ENCODE measurements around the gene BCAS3. TPM values are rescaled to one million over a fixed set of nuclear protein-coding genes. Genes with fewer than 3 reads are reported as not detected.

Gene BCAS3
- polyA plus RNA-seq, 1 experiment, result 17.5 TPM

DNA sequence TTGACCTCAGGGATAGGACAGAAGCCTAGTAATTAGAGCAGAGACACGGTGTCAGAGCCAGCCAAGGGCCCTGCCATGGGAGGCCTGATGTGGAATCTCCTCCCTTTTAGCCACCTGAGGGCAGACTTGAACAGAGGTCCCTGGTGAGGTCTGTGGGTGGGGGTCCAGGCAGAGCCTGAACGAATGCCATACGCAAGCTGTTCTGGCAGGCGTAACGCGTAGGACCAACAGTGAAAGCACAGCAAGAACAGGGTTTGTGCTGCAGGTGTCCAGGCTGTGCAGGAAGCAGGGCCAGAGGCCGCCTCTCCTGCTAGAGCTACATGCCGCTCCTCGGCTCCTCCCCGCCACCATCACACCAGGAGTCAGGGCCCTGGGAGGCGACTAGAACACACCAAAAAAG is 640.1 kb downstream of the BCAS3 start:
- no peak for DNase-seq (ENCODE audit: low read depth, low spot score)
- Histone ChIP-seq H3K27me3 (ENCODE audit: control insufficient read depth, insufficient read depth, low read length) (no peaks in the 10 kb centered on the region), H3K4me3 (ENCODE audit: low read depth, low read length) (no peak overlapping the region), H3K27ac (ENCODE audit: low read depth, low read length) (no peak overlapping the region), H3K9me3 (ENCODE audit: control insufficient read depth, insufficient read depth, low read length) (no peaks in the 10 kb centered on the region)
- TF ChIP-seq, protein P1, sequence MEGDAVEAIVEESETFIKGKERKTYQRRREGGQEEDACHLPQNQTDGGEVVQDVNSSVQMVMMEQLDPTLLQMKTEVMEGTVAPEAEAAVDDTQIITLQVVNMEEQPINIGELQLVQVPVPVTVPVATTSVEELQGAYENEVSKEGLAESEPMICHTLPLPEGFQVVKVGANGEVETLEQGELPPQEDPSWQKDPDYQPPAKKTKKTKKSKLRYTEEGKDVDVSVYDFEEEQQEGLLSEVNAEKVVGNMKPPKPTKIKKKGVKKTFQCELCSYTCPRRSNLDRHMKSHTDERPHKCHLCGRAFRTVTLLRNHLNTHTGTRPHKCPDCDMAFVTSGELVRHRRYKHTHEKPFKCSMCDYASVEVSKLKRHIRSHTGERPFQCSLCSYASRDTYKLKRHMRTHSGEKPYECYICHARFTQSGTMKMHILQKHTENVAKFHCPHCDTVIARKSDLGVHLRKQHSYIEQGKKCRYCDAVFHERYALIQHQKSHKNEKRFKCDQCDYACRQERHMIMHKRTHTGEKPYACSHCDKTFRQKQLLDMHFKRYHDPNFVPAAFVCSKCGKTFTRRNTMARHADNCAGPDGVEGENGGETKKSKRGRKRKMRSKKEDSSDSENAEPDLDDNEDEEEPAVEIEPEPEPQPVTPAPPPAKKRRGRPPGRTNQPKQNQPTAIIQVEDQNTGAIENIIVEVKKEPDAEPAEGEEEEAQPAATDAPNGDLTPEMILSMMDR (IDR thresholded peaks at IDR 0.05; ENCODE audit: low read depth, low read length), result no peak
- ChIA-PET CTCF (no interaction called here), POLR2A (no interaction called here)

- ChIA-PET CTCF (interaction anchor here (1.0 kb wide), 1 partner anchor 71 kb away, joined by 3 read pairs; no protein-coding TSS in a partner anchor), POLR2A (interaction anchor here (1.0 kb wide), 1 partner anchor 11 kb away, joined by 4 read pairs; no protein-coding TSS in a partner anchor)
- H3K27me3 ChIP-seq (ENCODE audit: control insufficient read depth, insufficient read depth, low read length), result no peaks in the 10 kb centered on the region
- H3K9me3 ChIP-seq (ENCODE audit: control insufficient read depth, insufficient read depth, low read length), result no peaks in the 10 kb centered on the region
- H3K4me3 ChIP-seq (ENCODE audit: low read depth, low read length), result no peak overlapping the region
- no peak overlapping the region for H3K27ac ChIP-seq (ENCODE audit: low read depth, low read length)
- TF ChIP-seq, protein P1 (IDR thresholded peaks at IDR 0.05; ENCODE audit: low read depth, low read length), result no peak
- no peak for DNase-seq (ENCODE audit: low read depth, low spot score)
These were observed 641.0 kb downstream of the BCAS3 start for GRCh38 chr17:61318684-61319098.

GRCh38 chr17:61321344-61321743 is 643.7 kb downstream of the BCAS3 start:
- TF ChIP-seq, protein P1 (IDR thresholded peaks at IDR 0.05; ENCODE audit: low read depth, low read length), result no peak
- no peak overlapping the region for H3K27ac ChIP-seq (ENCODE audit: low read depth, low read length)
- ChIA-PET CTCF (no interaction called here), POLR2A (no interaction called here)
- no peaks in the 10 kb centered on the region for H3K9me3 ChIP-seq (ENCODE audit: control insufficient read depth, insufficient read depth, low read length)
- no peak for DNase-seq (ENCODE audit: low read depth, low spot score)
- H3K27me3 ChIP-seq (ENCODE audit: control insufficient read depth, insufficient read depth, low read length), result no peaks in the 10 kb centered on the region
- H3K4me3 ChIP-seq (ENCODE audit: low read depth, low read length), result no peak overlapping the region

GRCh38 chr17:61322325-61323002 is 644.8 kb downstream of the BCAS3 start:
- POLR2A ChIA-PET, result interaction anchor here (1.1 kb wide), 1 partner anchor 121 kb away, joined by 3 read pairs; no protein-coding TSS in a partner anchor
- DNase-seq (ENCODE audit: low read depth, low spot score), result no peak
- TF ChIP-seq, protein P1 (IDR thresholded peaks at IDR 0.05; ENCODE audit: low read depth, low read length), result no peak
- CTCF ChIA-PET, result interaction anchor here (1.0 to 1.3 kb wide), 3 partner anchors 8 to 68 kb away, joined by 3 read pairs; no protein-coding TSS in a partner anchor
- no peak overlapping the region for H3K27ac ChIP-seq (ENCODE audit: low read depth, low read length)
- H3K9me3 ChIP-seq (ENCODE audit: control insufficient read depth, insufficient read depth, low read length), result no peaks in the 10 kb centered on the region
- H3K4me3 ChIP-seq (ENCODE audit: low read depth, low read length), result no peak overlapping the region
- H3K27me3 ChIP-seq (ENCODE audit: control insufficient read depth, insufficient read depth, low read length), result no peaks in the 10 kb centered on the region
